ENCODE measurements around the gene ANKRD13D. TPM values are rescaled to one million over a fixed set of nuclear protein-coding genes. Genes with fewer than 3 reads are reported as not detected.

Gene ANKRD13D
- total and polyA plus RNA-seq, 9 donors: 16.2 to 35.5 (median 30.6) TPM

DNA sequence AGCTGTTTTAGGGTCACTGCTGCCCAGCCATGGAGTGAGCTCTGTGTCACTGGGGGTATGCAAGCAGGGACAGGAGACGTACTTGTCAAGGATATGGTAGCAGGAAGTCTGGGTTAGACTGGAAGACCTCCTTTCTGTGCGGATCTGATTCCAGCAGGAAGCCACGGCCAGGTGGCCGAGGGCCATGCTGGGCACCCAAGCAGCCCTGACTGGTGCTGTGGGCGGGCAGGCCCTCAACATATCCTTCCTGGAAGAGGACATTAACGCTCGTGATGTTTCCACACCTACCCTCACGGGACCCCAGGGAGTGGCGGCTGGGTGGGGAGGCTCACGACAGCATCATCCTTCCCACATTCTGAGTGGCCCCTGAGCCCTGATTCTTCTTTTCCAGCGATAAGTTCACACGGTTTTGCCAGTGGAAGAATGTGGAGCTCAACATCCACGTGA lies 8.7 kb upstream of the ANKRD13D start:
- DNase-seq: no peak
- Histone ChIP-seq H3K9me3 (replicated peaks; ENCODE audit: control insufficient read depth, low read depth, low read length) (no peaks in the 10 kb centered on the region), H3K36me3 (ENCODE audit: control insufficient read depth, insufficient read depth, low read length) (peaks cover 83% of the 10 kb centered on the region), H3K4me3 (ENCODE audit: low read length) (no peak overlapping the region), H3K27me3 (ENCODE audit: control insufficient read depth, insufficient read depth, low read length) (no peaks in the 10 kb centered on the region), H3K4me1 (ENCODE audit: control insufficient read depth, insufficient read depth, low read length) (peaks cover 50% of the 10 kb centered on the region), H3K27ac (ENCODE audit: low read length) (no peak overlapping the region)
- 83% methylated on average over 4 of the region's 13 CpGs for WGBS (ENCODE audit: insufficient coverage)

DNA sequence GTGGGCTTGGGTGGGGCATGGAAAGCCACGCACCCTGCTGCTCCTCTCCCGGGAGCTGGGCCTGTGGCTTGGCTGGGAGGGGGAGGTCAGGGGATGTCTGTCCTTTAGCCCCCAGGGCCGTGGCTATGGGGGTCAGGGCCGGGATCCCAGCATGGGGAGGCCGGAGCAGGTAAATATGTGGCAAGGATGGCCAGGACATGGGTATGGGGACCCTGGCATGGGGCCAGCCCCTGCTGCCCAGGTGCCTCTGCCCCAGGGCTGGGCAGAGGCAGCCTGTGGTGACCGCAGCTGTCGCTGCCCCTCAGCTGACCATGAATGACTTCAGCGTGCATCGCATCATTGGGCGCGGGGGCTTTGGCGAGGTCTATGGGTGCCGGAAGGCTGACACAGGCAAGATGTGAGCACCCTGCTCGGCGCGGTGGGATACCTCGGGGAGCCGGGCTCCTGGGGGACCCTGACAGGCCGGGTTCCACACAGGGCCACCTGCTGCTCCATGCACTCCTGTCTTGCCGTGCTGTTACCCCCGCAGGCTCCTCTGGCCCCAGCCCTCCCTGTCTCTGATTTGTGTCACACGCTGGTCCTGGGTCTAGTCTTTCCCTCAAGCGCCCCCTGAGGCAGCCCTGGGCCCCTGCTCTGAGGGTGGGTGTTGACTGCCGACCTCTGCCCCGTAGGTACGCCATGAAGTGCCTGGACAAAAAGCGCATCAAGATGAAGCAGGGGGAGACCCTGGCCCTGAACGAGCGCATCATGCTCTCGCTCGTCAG lies 8.1 kb upstream of the ANKRD13D start:
- Histone ChIP-seq H3K4me3 (ENCODE audit: low read length) (no peak overlapping the region), H3K27ac (ENCODE audit: low read length) (no peak overlapping the region), H3K36me3 (ENCODE audit: control insufficient read depth, insufficient read depth, low read length) (peaks cover 85% of the 10 kb centered on the region), H3K4me1 (ENCODE audit: control insufficient read depth, insufficient read depth, low read length) (peaks cover 46% of the 10 kb centered on the region), H3K9me3 (replicated peaks; ENCODE audit: control insufficient read depth, low read depth, low read length) (no peaks in the 10 kb centered on the region), H3K27me3 (ENCODE audit: control insufficient read depth, insufficient read depth, low read length) (no peaks in the 10 kb centered on the region)
- 91% methylated on average over 31 of the region's 31 CpGs for WGBS (ENCODE audit: insufficient coverage)
- no peak for DNase-seq

DNA sequence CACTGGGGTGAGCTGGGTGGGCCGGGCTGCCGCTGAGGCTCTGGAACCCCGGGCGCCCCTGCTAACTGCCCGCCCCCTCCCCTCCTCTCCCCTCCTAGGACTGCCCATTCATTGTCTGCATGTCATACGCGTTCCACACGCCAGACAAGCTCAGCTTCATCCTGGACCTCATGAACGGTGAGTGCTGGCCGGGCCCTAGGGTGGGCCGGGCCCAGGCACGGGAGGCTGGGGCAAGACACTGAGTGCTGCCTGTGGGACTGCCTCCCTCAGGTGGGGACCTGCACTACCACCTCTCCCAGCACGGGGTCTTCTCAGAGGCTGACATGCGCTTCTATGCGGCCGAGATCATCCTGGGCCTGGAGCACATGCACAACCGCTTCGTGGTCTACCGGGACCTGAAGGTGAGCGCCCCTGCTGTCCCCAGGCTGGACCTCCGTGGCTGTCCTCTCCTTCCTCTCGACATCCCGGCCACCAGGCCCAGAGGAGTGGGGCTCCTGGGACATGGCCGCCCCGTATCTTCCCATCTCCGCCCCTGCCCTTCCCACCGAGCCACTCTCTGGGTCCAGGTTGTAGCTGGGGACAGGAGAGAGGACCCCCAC lies 7.5 kb upstream of the ANKRD13D start:
- no peak overlapping the region for H3K27ac ChIP-seq (ENCODE audit: low read length)
- WGBS (ENCODE audit: insufficient coverage): 91% methylated on average over 19 of the region's 27 CpGs

DNA sequence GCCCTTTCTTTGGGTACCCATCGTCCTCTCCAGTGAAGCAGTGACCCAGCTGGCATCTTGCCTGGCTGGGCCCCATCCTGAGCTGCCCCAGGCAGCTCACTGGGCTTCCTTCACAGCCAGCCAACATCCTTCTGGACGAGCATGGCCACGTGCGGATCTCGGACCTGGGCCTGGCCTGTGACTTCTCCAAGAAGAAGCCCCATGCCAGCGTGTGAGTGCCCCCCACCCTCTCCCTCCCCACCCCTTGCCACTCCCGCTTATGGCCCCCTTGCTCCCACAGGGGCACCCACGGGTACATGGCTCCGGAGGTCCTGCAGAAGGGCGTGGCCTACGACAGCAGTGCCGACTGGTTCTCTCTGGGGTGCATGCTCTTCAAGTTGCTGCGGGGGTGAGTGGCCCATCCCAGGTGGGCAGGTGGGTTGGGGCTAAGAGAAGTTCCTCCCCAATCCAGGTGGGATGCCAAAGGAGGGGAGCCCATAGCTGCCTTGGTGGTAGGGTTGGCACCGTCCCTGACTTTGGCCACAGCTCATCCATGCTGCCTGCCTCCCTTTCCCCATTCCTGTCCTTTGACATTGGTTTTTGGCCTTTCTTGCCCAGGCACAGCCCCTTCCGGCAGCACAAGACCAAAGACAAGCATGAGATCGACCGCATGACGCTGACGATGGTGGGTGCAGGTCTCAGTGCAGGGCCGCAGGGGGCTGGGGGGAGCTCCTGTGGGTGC lies 6.8 kb upstream of the ANKRD13D start:
- Histone ChIP-seq H3K4me1 (ENCODE audit: control insufficient read depth, insufficient read depth, low read length) (peaks cover 39% of the 10 kb centered on the region), H3K27me3 (ENCODE audit: control insufficient read depth, insufficient read depth, low read length) (no peaks in the 10 kb centered on the region), H3K27ac (ENCODE audit: low read length) (no peak overlapping the region), H3K36me3 (ENCODE audit: control insufficient read depth, insufficient read depth, low read length) (peaks cover 97% of the 10 kb centered on the region), H3K4me3 (ENCODE audit: low read length) (no peak overlapping the region), H3K9me3 (replicated peaks; ENCODE audit: control insufficient read depth, low read depth, low read length) (no peaks in the 10 kb centered on the region)
- DNase-seq: no peak
- 82% methylated on average over 15 of the region's 20 CpGs for WGBS (ENCODE audit: insufficient coverage)

More for the DNA sequence above, 7.5 kb upstream of the ANKRD13D start:
- Histone ChIP-seq H3K36me3 (ENCODE audit: control insufficient read depth, insufficient read depth, low read length) (peaks cover 91% of the 10 kb centered on the region), H3K4me1 (ENCODE audit: control insufficient read depth, insufficient read depth, low read length) (peaks cover 39% of the 10 kb centered on the region), H3K9me3 (replicated peaks; ENCODE audit: control insufficient read depth, low read depth, low read length) (no peaks in the 10 kb centered on the region), H3K27me3 (ENCODE audit: control insufficient read depth, insufficient read depth, low read length) (no peaks in the 10 kb centered on the region), H3K4me3 (ENCODE audit: low read length) (no peak overlapping the region)
- DNase-seq: no peak

DNA sequence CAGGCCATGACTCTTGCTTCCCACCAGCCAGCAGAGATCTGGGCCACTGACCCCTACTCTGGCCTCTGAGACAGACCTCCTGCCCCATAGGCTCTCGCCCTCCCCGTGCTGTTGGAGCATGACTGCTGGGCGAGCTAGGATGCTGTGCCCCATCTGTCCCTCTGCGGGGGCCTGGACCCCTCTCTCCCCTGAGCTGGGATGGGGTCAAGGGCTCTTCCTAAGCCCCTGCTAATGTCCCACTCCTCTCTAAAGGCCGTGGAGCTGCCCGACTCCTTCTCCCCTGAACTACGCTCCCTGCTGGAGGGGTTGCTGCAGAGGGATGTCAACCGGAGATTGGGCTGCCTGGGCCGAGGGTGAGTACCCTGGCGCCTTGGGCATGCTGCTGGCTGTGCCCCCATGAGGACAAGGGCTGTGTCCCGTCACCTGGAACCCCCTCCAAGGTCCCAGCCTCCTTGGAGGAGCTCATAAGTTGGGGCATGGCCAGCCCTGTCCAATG lies 6.2 kb upstream of the ANKRD13D start:
- Histone ChIP-seq H3K36me3 (ENCODE audit: control insufficient read depth, insufficient read depth, low read length) (peaks cover 92% of the 10 kb centered on the region), H3K27ac (ENCODE audit: low read length) (no peak overlapping the region), H3K4me1 (ENCODE audit: control insufficient read depth, insufficient read depth, low read length) (peaks cover 39% of the 10 kb centered on the region), H3K9me3 (replicated peaks; ENCODE audit: control insufficient read depth, low read depth, low read length) (no peaks in the 10 kb centered on the region), H3K27me3 (ENCODE audit: control insufficient read depth, insufficient read depth, low read length) (no peaks in the 10 kb centered on the region), H3K4me3 (ENCODE audit: low read length) (no peak overlapping the region)
- 85% methylated on average over 9 of the region's 11 CpGs for WGBS (ENCODE audit: insufficient coverage)
- DNase-seq: no peak

DNA sequence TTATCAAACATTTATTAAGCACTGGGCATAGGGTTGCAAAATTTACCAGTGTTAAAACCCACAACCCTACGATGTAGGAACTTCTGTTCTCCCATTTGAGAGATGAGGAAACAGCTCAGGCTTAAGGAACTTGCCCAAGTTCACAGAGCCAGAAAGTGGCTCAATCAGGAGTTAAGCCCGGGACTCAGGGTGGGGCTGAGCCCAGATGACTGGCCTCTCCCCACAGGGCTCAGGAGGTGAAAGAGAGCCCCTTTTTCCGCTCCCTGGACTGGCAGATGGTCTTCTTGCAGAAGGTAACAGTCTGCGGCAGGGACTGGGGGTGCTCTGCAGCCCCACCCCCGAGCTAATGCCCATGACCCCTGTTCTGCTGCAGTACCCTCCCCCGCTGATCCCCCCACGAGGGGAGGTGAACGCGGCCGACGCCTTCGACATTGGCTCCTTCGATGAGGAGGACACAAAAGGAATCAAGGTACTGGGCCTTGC lies 5.6 kb upstream of the ANKRD13D start:
- H3K4me3 ChIP-seq (ENCODE audit: low read length): no peak overlapping the region
- no peak for DNase-seq
- H3K36me3 ChIP-seq (ENCODE audit: control insufficient read depth, insufficient read depth, low read length): peaks cover 86% of the 10 kb centered on the region
- H3K4me1 ChIP-seq (ENCODE audit: control insufficient read depth, insufficient read depth, low read length): peaks cover 38% of the 10 kb centered on the region
- no peaks in the 10 kb centered on the region for H3K27me3 ChIP-seq (ENCODE audit: control insufficient read depth, insufficient read depth, low read length)
- 81% methylated on average over 9 of the region's 13 CpGs for WGBS (ENCODE audit: insufficient coverage)
- H3K9me3 ChIP-seq (replicated peaks; ENCODE audit: control insufficient read depth, low read depth, low read length): no peaks in the 10 kb centered on the region
- H3K27ac ChIP-seq (ENCODE audit: low read length): peak overlapping the region; percentile 7

DNA sequence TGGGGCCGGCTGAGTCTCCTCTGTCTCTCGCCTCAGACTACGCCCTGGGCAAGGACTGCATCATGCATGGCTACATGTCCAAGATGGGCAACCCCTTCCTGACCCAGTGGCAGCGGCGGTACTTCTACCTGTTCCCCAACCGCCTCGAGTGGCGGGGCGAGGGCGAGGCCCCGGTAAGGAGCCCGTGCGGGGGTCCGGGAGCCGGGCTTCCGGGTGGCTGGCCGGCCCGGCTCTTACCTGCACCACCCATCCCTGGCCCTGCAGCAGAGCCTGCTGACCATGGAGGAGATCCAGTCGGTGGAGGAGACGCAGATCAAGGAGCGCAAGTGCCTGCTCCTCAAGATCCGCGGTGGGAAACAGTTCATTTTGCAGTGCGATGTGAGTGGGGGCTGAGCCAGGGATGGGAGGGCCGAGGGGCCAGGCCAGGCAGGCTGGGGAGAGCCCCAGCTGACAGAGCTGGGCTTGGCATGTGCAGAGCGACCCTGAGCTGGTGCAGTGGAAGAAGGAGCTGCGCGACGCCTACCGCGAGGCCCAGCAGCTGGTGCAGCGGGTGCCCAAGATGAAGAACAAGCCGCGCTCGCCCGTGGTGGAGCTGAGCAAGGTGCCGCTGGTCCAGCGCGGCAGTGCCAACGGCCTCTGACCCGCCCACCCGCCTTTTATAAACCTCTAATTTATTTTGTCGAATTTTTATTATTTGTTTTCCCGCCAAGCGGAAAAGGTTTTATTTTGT lies 4.1 kb upstream of the ANKRD13D start:
- Histone ChIP-seq H3K9me3 (replicated peaks; ENCODE audit: control insufficient read depth, low read depth, low read length) (no peaks in the 10 kb centered on the region), H3K27me3 (ENCODE audit: control insufficient read depth, insufficient read depth, low read length) (no peaks in the 10 kb centered on the region), H3K4me3 (ENCODE audit: low read length) (no peak overlapping the region), H3K4me1 (ENCODE audit: control insufficient read depth, insufficient read depth, low read length) (peaks cover 37% of the 10 kb centered on the region), H3K27ac (ENCODE audit: low read length) (no peak overlapping the region), H3K36me3 (ENCODE audit: control insufficient read depth, insufficient read depth, low read length) (peaks cover 72% of the 10 kb centered on the region)
- DNase-seq: no peak
- 82% methylated on average over 34 of the region's 45 CpGs for WGBS (ENCODE audit: insufficient coverage)

DNA sequence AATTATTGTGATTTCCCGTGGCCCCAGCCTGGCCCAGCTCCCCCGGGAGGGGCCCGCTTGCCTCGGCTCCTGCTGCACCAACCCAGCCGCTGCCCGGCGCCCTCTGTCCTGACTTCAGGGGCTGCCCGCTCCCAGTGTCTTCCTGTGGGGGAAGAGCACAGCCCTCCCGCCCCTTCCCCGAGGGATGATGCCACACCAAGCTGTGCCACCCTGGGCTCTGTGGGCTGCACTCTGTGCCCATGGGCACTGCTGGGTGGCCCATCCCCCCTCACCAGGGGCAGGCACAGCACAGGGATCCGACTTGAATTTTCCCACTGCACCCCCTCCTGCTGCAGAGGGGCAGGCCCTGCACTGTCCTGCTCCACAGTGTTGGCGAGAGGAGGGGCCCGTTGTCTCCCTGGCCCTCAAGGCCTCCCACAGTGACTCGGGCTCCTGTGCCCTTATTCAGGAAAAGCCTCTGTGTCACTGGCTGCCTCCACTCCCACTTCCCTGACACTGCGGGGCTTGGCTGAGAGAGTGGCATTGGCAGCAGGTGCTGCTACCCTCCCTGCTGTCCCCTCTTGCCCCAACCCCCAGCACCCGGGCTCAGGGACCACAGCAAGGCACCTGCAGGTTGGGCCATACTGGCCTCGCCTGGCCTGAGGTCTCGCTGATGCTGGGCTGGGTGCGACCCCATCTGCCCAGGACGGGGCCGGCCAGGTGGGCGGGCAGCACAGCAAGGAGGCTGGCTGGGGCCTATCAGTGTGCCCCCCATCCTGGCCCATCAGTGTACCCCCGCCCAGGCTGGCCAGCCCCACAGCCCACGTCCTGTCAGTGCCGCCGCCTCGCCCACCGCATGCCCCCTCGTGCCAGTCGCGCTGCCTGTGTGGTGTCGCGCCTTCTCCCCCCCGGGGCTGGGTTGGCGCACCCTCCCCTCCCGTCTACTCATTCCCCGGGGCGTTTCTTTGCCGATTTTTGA lies 3.3 kb upstream of the ANKRD13D start:
- H3K4me1 ChIP-seq (ENCODE audit: control insufficient read depth, insufficient read depth, low read length): peaks cover 37% of the 10 kb centered on the region
- DNase-seq: no peak
- 82% methylated on average over 23 of the region's 39 CpGs for WGBS (ENCODE audit: insufficient coverage)
- no peak overlapping the region for H3K4me3 ChIP-seq (ENCODE audit: low read length)
- H3K27me3 ChIP-seq (ENCODE audit: control insufficient read depth, insufficient read depth, low read length): no peaks in the 10 kb centered on the region
- no peaks in the 10 kb centered on the region for H3K9me3 ChIP-seq (replicated peaks; ENCODE audit: control insufficient read depth, low read depth, low read length)
- no peak overlapping the region for H3K27ac ChIP-seq (ENCODE audit: low read length)
- peaks cover 71% of the 10 kb centered on the region for H3K36me3 ChIP-seq (ENCODE audit: control insufficient read depth, insufficient read depth, low read length)
